Activated CD4-positive, alpha-beta T cell treated with anti-CD3 and anti-CD28 coated beads for 36 hours (primary cell): ENCODE results near the gene AP2A2. TPM values are rescaled to one million over a fixed set of nuclear protein-coding genes. Genes with fewer than 3 reads are reported as not detected.

Experiments
- ATAC-seq: fragments of 200-7000 bp; cut with Tn5 transposase; one replicate; pipeline ENCODE4 v1.10.0; 2021; ENCODE audit warnings: mild to moderate bottlenecking, moderate library complexity
- CTCF ChIA-PET: fragments of 350-600 bp; sonication (Branson Sonifier 250); formaldehyde crosslinking; loops from one replicate; lab custom pipeline; 2021; ENCODE audit warnings: antibody characterized with exemption; lab: Charles Lee
- POLR2A ChIA-PET: fragments of 350-600 bp; sonication (Branson Sonifier 250); formaldehyde crosslinking; loops from one replicate; lab custom pipeline; 2021; ENCODE audit warnings: antibody characterized with exemption, inconsistent platforms; lab: Charles Lee
- DNase-seq: peaks from one replicate; pipeline ENCODE4 v3.0.0-alpha.2; 2020
- H3K27ac Mint-ChIP-seq: one replicate; pipeline ENCODE4 v1.8.0; 2021; ENCODE audit warnings: mixed read lengths
- H3K27me3 Mint-ChIP-seq: one replicate; pipeline ENCODE4 v1.8.0; 2021; ENCODE audit warnings: mixed read lengths
- H3K36me3 Mint-ChIP-seq: one replicate; pipeline ENCODE4 v1.8.0; 2021; ENCODE audit warnings: low read depth, mixed read lengths
- H3K4me1 Mint-ChIP-seq: one replicate; pipeline ENCODE4 v1.8.0; 2021; ENCODE audit warnings: mixed read lengths
- H3K4me3 Mint-ChIP-seq: one replicate; pipeline ENCODE4 v1.8.0; 2021; ENCODE audit warnings: mild to moderate bottlenecking, moderate library complexity, mixed read lengths
- H3K9me3 Mint-ChIP-seq: one replicate; pipeline ENCODE4 v1.8.0; 2021; ENCODE audit warnings: low read depth, mixed read lengths
- intact Hi-C, 2 experiments: fragments of 100-400 bp; cut with DNase I in 1 of 2; cut with micrococcal nuclease in 1 of 2; formaldehyde crosslinking; loops; one replicate each; pipeline versions ENCODE4 v1.14.2 to v1.15.1; 2022 to 2024; cut with DNase I, micrococcal nuclease
- total RNA-seq, 2 experiments: library from RNA; stranded (reverse); gene quantifications; one replicate each; pipeline ENCODE4 v1.2.3, GENCODE V29; 2021

AP2A2 gene
- total RNA-seq, 2 experiments from 2014 or later: 43.5 to 71.6 TPM

DNA sequence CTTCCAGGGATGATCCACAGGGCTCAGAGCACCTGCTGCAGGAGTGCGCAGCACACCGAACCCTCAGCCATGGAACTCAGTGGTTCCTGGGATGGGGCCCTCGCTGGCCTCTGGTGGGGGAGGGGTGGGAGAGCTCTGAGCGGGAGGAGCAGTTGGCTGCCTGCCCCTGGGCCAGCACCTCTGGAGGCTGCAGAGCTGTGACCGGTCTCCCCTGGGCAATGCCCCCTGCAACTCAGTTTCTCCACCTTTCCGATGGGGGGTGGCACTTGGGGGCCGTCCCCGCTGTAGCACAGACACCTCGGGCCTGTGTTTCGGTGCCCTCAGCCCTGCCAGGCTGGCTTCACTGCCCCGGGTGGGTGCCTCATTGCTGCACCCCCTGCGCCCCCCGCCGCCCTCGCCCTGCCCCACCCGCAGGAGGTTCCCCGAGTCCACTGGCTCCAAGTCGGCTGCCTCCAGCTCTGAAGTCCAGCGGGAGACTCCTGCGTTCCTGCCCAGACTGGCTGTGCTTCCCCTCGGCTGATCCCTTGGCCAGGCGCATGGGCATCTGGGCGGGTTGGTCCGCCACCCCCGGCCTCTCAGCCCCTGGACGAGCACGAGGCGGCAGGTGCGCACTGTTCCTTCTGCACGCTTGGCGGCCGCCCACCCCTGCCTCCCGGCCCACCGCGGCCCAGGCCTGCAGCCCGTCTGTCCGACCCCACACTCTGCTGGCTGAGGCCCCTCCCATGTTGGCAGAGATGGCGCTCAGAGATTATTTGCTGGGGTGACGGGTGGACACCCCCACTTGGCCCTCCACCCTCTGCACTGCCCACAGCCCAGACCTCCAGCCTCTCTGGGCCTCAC, 109.0 kb downstream of the AP2A2 start:
- POLR2A ChIA-PET: no interaction called here
- Mint-ChIP-seq H3K4me3 (no peak overlapping the region), H3K27ac (no peak overlapping the region), H3K9me3 (peaks cover 5% of the 10 kb centered on the region), H3K36me3 (no peaks in the 10 kb centered on the region), H3K27me3 (no peaks in the 10 kb centered on the region), H3K4me1 (no peaks in the 10 kb centered on the region)
- DNase-seq (no peak), ATAC-seq (no peak)
- intact Hi-C loops: no loop called here
- CTCF ChIA-PET: interaction anchor here (0.7 kb wide), 1 partner anchor 67 kb away, joined by 3 read pairs; no protein-coding TSS in a partner anchor

DNA sequence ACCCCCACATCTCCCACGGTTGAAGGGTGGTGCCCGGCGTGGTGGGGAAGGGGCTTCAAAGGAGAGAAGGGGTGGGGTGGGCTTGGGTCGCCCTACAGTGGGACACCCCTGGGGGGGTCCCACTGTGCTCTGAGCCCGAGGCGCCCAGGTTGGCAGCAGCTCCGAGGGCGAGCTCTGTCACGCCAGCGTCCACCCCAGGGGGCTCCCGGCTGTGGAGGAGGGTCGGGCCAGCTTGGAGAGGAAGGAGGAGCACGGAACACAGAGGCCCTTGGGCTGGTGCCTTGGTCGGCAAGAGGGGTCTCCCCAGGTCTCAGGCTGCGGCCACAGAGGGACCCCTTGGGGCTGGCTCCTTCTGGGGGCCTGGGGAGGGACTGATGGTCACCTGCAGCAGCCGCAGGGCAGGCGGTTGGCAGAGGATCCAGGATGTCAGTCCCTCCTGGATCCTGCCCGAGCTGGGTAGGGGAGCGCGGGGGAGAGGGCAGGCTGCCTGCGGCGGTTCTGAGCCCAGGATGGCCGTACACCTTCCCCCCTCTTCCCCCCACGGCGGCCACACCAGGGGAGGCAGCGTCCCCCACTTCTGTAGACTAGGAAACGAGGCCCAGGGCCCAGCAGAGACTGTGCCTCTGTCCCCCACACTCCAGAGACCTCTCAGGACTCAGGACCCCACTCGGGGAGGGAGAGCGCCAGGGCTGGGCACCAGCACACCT, 110.1 kb downstream of the AP2A2 start:
- Mint-ChIP-seq H3K27ac (no peak overlapping the region), H3K27me3 (no peaks in the 10 kb centered on the region), H3K4me1 (no peaks in the 10 kb centered on the region), H3K4me3 (no peak overlapping the region), H3K36me3 (no peaks in the 10 kb centered on the region), H3K9me3 (peaks cover 5% of the 10 kb centered on the region)
- POLR2A ChIA-PET: no interaction called here
- ATAC-seq: no peak
- no peak for DNase-seq
- CTCF ChIA-PET: interaction anchor here (0.7 kb wide), 1 partner anchor 68 kb away, joined by 3 read pairs; no protein-coding TSS in a partner anchor
- intact Hi-C loops: no loop called here

DNA sequence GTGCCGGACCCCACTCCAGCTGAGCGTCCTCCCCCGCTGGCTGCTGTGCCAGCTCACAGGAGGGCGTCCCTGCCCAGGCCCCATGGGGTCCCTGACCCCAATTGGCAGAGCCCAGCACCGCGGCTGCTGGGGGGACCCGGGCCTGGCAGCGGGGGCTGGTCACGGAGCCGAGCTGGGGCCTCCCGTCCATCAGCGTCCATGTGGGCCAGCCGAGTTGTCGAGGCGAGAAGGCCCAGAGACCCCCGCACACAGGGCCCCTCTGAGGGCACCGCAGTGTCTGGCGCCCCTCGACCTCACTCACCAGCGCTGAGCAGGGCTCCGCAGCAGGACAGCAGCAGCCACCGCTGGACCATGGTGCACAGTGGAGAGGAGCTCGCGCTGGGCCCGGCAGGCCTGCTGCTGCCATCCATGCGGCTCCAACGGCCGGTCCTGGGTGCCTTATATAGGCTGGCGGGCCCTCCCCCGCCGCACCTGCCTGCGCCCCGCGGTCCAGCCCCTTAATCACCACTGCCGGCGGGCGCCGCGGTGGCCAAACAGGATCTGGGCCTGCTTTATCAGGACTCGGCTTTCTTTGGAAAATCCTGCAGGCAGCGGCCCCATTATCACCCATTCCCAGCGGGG, 110.7 kb downstream of the AP2A2 start, which contains the start of gene MUC6:
TSS of gene MUC6 (minus strand) at position 416 of the 621 bp plus-strand sequence. CDS start at position 353, 63 bp downstream.
- Mint-ChIP-seq H3K9me3 (peaks cover 5% of the 10 kb centered on the region), H3K4me3 (no peak within 1 kb of the TSS), H3K36me3 (no peaks in the 10 kb centered on the region), H3K4me1 (no peaks in the 10 kb centered on the region), H3K27me3 (no peaks in the 10 kb centered on the region), H3K27ac (no peak within 1 kb of the TSS)
- ChIA-PET CTCF (no interaction called here), POLR2A (no interaction called here)
- DNase-seq (no peak), ATAC-seq (no peak)
- intact Hi-C loops: no loop called here

DNA sequence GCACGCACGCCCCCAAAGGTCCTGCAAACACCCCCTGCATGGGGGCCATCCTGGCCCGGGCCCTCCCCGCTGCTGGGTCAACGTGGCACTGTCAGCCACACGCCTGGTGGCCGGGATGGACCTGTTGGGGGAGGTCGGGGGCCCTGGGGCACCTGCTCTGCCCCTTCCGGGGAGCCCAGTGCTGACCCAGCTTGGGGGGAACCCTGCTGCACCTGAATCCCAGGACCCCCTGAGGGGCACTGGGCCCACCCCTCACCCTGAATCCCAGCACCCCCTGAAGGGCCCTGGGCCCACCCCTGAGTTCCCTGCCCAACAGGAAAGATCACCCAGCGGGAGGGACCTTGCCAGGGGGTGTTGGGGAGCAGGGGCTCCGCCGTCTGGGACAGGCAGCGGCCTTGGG, 111.3 kb downstream of the AP2A2 start:
- Mint-ChIP-seq H3K36me3 (no peaks in the 10 kb centered on the region), H3K27ac (no peak overlapping the region), H3K9me3 (peaks cover 5% of the 10 kb centered on the region), H3K4me1 (no peaks in the 10 kb centered on the region), H3K4me3 (no peak overlapping the region), H3K27me3 (no peaks in the 10 kb centered on the region)
- ChIA-PET CTCF (no interaction called here), POLR2A (no interaction called here)
- DNase-seq (no peak), ATAC-seq (no peak)
- intact Hi-C loops: no loop called here

DNA sequence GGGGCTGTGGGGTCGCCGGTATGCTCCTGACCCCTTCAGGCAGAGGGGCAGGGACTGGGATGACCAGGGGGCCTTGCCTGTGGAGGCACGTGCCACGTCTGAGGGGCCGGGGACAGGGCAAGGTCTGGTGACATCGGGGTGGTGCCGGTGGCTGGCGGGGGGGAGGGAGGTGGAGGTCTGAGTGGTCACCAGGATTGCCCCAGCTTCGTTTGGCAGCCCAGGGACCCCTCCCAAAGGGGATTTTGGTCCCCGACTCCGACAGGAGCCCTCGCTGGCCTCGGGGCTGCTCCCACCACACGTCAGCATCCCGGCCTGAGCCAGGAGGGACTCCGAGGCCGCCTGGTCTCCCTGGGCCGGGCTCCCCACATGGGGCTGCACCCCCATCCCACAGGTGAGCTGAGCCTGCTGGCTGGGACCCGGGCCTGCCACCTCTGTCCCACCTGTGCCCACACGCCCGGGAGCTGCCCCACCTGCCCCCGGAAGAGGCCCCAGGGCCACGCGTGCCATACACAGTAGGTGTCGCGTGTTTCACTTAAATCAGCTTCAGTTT, 111.9 kb downstream of the AP2A2 start:
- no peak for DNase-seq
- Mint-ChIP-seq H3K4me3 (no peak overlapping the region), H3K27me3 (no peaks in the 10 kb centered on the region), H3K9me3 (peaks cover under 1% of the 10 kb centered on the region), H3K27ac (no peak overlapping the region), H3K36me3 (no peaks in the 10 kb centered on the region), H3K4me1 (no peaks in the 10 kb centered on the region)
- ATAC-seq: no peak
- intact Hi-C loops: no loop called here
- ChIA-PET POLR2A (no interaction called here), CTCF (no interaction called here)

DNA sequence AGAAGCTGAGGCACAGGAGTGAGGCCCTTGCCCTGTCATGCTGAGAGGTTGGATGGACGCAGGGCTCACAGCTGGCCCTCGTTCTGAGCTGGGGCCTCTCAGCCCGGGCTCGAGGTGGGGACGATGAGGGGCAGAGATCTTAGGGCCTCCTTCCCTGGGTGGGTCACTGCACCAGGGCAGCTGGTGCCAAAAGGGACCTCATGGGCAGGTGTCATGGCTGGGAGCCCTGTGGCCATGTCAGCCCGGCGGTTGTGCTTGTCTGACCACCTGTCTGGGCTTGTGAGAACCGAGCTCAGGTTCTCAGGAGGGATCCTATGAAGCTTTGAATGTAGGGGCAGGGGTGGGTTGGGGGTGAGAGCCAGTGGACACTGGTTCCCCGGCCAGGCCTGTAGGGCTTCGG, 112.7 kb downstream of the AP2A2 start:
- Mint-ChIP-seq H3K36me3 (no peaks in the 10 kb centered on the region), H3K27me3 (no peaks in the 10 kb centered on the region), H3K9me3 (no peaks in the 10 kb centered on the region), H3K27ac (no peak overlapping the region), H3K4me1 (no peaks in the 10 kb centered on the region), H3K4me3 (no peak overlapping the region)
- ATAC-seq (no peak), DNase-seq (no peak)
- intact Hi-C loops: no loop called here
- ChIA-PET CTCF (no interaction called here), POLR2A (no interaction called here)

DNA sequence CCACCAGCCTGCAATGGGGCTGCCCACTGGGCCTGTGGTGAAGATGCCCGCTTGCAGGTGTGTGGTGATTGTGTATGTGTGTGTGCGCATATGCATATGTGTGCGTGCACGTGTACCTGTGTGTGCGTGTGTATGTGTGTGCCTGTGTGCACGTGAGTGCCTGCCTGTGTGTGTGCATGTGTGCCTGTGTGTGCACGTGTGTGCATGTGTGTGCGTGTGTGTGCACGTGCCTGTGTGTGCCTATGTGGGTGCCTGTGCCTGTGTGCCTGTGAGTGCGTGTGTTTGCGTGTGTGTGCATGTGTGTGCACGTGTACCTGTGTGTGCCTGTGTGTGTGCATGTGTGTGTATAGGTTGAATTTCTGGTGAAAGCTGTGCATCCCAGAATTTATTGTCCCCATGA, 113.3 kb downstream of the AP2A2 start:
- intact Hi-C loops: no loop called here
- no peak for DNase-seq

DNA sequence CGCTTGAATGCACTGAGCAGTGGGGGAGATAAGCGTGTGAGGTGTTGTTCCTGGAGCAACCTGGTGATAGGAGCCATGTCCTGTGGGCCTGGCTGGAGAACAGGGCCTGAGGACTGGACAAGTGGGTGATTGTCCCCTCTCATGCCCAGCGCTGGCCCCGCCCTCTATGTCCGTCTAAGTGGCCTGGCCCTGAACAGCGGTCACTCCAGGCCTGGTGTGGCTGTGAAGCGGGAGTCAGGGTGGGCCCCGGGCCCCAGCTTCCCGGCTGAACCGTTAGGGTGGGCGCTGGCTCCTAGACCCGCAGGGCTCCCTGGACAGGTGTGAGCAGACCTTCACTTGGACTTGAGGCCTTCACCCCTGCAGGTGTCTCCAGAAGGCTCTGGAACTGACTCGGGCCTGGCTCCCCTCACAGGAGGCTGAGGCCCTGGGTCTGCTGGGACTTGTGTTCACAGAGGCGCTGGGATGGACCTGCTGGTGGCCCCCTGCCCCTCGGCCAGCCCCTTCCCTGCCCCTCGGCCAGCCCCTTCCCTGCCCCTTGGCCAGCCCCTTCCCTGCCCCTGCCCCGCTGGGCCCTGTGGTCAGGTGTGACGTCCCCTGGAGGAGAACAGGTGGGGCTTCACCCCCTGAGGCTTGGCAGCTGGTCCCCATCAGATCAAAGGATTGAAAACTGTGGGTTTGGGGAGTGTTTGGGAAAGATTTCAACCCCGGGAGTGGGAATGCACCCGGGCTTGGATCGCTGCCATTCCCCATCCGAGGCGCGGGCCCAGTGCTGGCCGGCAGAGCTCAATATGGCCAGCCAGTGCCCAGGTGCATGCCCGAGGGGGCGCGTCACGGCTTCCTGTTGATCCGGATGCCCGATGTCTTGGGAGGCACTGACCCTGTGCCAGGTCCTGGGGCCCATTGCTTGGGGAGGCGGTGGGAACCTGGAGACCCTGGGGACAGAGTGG, 114.1 kb downstream of the AP2A2 start:
- CTCF ChIA-PET: no interaction called here

More for the DNA sequence above, 113.3 kb downstream of the AP2A2 start:
- Mint-ChIP-seq H3K9me3 (no peaks in the 10 kb centered on the region), H3K36me3 (no peaks in the 10 kb centered on the region), H3K27ac (no peak overlapping the region), H3K4me3 (no peak overlapping the region), H3K27me3 (no peaks in the 10 kb centered on the region), H3K4me1 (no peaks in the 10 kb centered on the region)
- POLR2A ChIA-PET: no interaction called here
- CTCF ChIA-PET: no interaction called here
- no peak for ATAC-seq

GRCh38 chr11:1040428-1041148, 114.9 kb downstream of the AP2A2 start:
- H3K27ac Mint-ChIP-seq: no peak overlapping the region
- intact Hi-C loops: no loop called here
- ChIA-PET POLR2A (no interaction called here), CTCF (no interaction called here)
- H3K27me3 Mint-ChIP-seq: no peaks in the 10 kb centered on the region
- no peaks in the 10 kb centered on the region for H3K4me1 Mint-ChIP-seq
- ATAC-seq (no peak), DNase-seq (no peak)
- no peaks in the 10 kb centered on the region for H3K9me3 Mint-ChIP-seq
- H3K36me3 Mint-ChIP-seq: no peaks in the 10 kb centered on the region
- H3K4me3 Mint-ChIP-seq: no peak overlapping the region

More for the DNA sequence above, 114.1 kb downstream of the AP2A2 start:
- Mint-ChIP-seq H3K27ac (no peak overlapping the region), H3K27me3 (no peaks in the 10 kb centered on the region), H3K36me3 (no peaks in the 10 kb centered on the region), H3K9me3 (no peaks in the 10 kb centered on the region), H3K4me3 (no peak overlapping the region), H3K4me1 (no peaks in the 10 kb centered on the region)
- ATAC-seq (no peak), DNase-seq (no peak)
- intact Hi-C loops: no loop called here
- POLR2A ChIA-PET: no interaction called here

- Mint-ChIP-seq H3K27me3 (no peaks in the 10 kb centered on the region), H3K4me1 (no peaks in the 10 kb centered on the region), H3K4me3 (no peak overlapping the region), H3K36me3 (no peaks in the 10 kb centered on the region), H3K9me3 (no peaks in the 10 kb centered on the region), H3K27ac (no peak overlapping the region)
- CTCF ChIA-PET: interaction anchor here (0.6 kb wide), 1 partner anchor 21 kb away, joined by 3 read pairs; no protein-coding TSS in a partner anchor
- ATAC-seq (no peak), DNase-seq (no peak)
- intact Hi-C loops: no loop called here
- POLR2A ChIA-PET: no interaction called here
Measured at GRCh38 chr11:1041149-1041467, 115.4 kb downstream of the AP2A2 start.
